Measurements from ENCODE around the gene FOXJ2. TPM values are rescaled to one million over a fixed set of nuclear protein-coding genes. Genes with fewer than 3 reads are reported as not detected.

FOXJ2 gene
- total RNA-seq, 1 donor, result 19.4 TPM

- no peaks in the 10 kb centered on the region for H3K27me3 ChIP-seq (ENCODE audit: insufficient read depth, low read length)
- peaks cover 22% of the 10 kb centered on the region for H3K4me1 ChIP-seq (ENCODE audit: insufficient read depth, low read length)
- no peaks in the 10 kb centered on the region for H3K9me3 ChIP-seq (ENCODE audit: low read depth, low read length)
- no peak overlapping the region for H3K4me3 ChIP-seq (ENCODE audit: low read length)
These were observed 66.7 kb downstream of the FOXJ2 start for GRCh38 chr12:8099235-8099634.

Other genes starting within 250 kb of the FOXJ2 start
- gene NANOG, start 243.3 kb upstream of the FOXJ2 start, total RNA-seq, result not detected
- 0.21 TPM for gene SLC2A14, start 159.8 kb upstream of the FOXJ2 start, total RNA-seq
- gene SLC2A3, start 96.5 kb upstream of the FOXJ2 start, total RNA-seq, result 888 TPM
- 10.3 TPM for gene C3AR1, start 33.6 kb downstream of the FOXJ2 start, total RNA-seq
- gene NECAP1, start 49.6 kb downstream of the FOXJ2 start, total RNA-seq, result 106 TPM
- 31.3 TPM for gene CLEC4A, start 90.9 kb downstream of the FOXJ2 start, total RNA-seq
- gene ZNF705A, start 124.3 kb downstream of the FOXJ2 start, total RNA-seq, result 0.10 TPM
- gene FAM90A1, start 194.9 kb downstream of the FOXJ2 start, total RNA-seq, result not detected